CD4-positive, alpha-beta memory T cell (primary cell): Measurements from ENCODE around the gene DISP3. TPM values are rescaled to one million over a fixed set of nuclear protein-coding genes. Genes with fewer than 3 reads are reported as not detected.

Experiments used
- CTCF ChIA-PET: fragments of 350-600 bp; sonication (Branson Sonifier 250); formaldehyde crosslinking; loops from one replicate; lab custom pipeline; 2021; ENCODE audit warnings: inconsistent platforms; ENCODE audit not compliant: partially characterized antibody; lab: Charles Lee
- POLR2A ChIA-PET: fragments of 350-600 bp; sonication (Branson Sonifier 250); formaldehyde crosslinking; loops from one replicate; lab custom pipeline; 2021; ENCODE audit not compliant: partially characterized antibody; lab: Charles Lee
- DNase-seq, 5 donors: peaks; one replicate each; pipeline versions ENCODE4 v3.0.0 to v3.0.0-alpha.2; 2020 to 2022; ENCODE audit warnings: mixed read lengths in 1 of 5
- H3K27ac ChIP-seq: one replicate; pipeline ENCODE4 v1.7.0; 2013; ENCODE audit warnings: low read depth, low read length
- H3K27me3 ChIP-seq: 2 replicates; pipeline ENCODE4 v1.7.0; 2013; ENCODE audit warnings: mild to moderate bottlenecking, low read length, moderate library complexity; ENCODE audit not compliant: insufficient read depth
- H3K36me3 ChIP-seq: 2 replicates; pipeline ENCODE4 v1.7.0; 2013; ENCODE audit warnings: mild to moderate bottlenecking, low read length, moderate library complexity; ENCODE audit not compliant: insufficient read depth
- H3K4me1 ChIP-seq: 2 replicates; pipeline ENCODE4 v1.7.0; 2013; ENCODE audit warnings: mild to moderate bottlenecking, low read length, moderate library complexity; ENCODE audit not compliant: insufficient read depth
- H3K4me3 ChIP-seq, 2 donors: one replicate each; pipeline ENCODE4 v1.7.0; 2013; ENCODE audit warnings: low read length in 2 of 2, mild to moderate bottlenecking in 1 of 2
- H3K9me3 ChIP-seq, 2 donors: one replicate each; pipeline ENCODE4 v1.7.0; 2013; ENCODE audit warnings: low read length in 2 of 2, control low read depth in 1 of 2; ENCODE audit not compliant: control insufficient read depth in 1 of 2
- H3K27ac Mint-ChIP-seq, 7 donors: one replicate each; pipeline ENCODE4 v1.8.0; 2020 to 2021; ENCODE audit warnings: mixed read lengths in 7 of 7, mild to moderate bottlenecking in 6 of 7, inconsistent platforms in 3 of 7, moderate library complexity in 3 of 7
- H3K27me3 Mint-ChIP-seq, 2 donors: one replicate each; pipeline ENCODE4 v1.8.0; 2020 to 2021; ENCODE audit warnings: mixed read lengths in 2 of 2
- H3K36me3 Mint-ChIP-seq, 2 donors: one replicate each; pipeline ENCODE4 v1.8.0; 2020 to 2021; ENCODE audit warnings: mixed read lengths in 2 of 2, inconsistent platforms in 1 of 2, mild to moderate bottlenecking in 1 of 2
- H3K4me1 Mint-ChIP-seq, 4 donors: one replicate each; pipeline ENCODE4 v1.8.0; 2020 to 2021; ENCODE audit warnings: mixed read lengths in 4 of 4, mild to moderate bottlenecking in 1 of 4
- H3K4me3 Mint-ChIP-seq, 8 donors: one replicate each; pipeline ENCODE4 v1.8.0; 2020 to 2021; ENCODE audit warnings: mixed read lengths in 8 of 8, mild to moderate bottlenecking in 7 of 8, moderate library complexity in 6 of 8, inconsistent platforms in 3 of 8
- H3K9me3 Mint-ChIP-seq, 8 donors: one replicate each; pipeline ENCODE4 v1.8.0; 2020 to 2021; ENCODE audit warnings: mixed read lengths in 8 of 8, mild to moderate bottlenecking in 5 of 8, inconsistent platforms in 3 of 8, moderate library complexity in 1 of 8
- intact Hi-C: fragments of 100-400 bp; cut with micrococcal nuclease; formaldehyde crosslinking; loops from one replicate; pipeline ENCODE4 v1.15.1; 2023
- polyA plus RNA-seq, 2 donors: library from polyadenylated mRNA; unstranded; fragments of 300-500 nt; fragmentation: Illumina TruSeq; gene quantifications; one replicate each; pipeline ENCODE4 v1.2.3, GENCODE V29; 2021
- total RNA-seq, 2 experiments: library from RNA; stranded (reverse); gene quantifications; one replicate each; pipeline ENCODE4 v1.2.3, GENCODE V29; 2021

The DISP3 gene
- total RNA-seq (under 1 TPM; 0.11 to 0.61 TPM), polyA plus RNA-seq (under 1 TPM in 1 of 2 donors, not detected in 1; 0.42 TPM)

DNA sequence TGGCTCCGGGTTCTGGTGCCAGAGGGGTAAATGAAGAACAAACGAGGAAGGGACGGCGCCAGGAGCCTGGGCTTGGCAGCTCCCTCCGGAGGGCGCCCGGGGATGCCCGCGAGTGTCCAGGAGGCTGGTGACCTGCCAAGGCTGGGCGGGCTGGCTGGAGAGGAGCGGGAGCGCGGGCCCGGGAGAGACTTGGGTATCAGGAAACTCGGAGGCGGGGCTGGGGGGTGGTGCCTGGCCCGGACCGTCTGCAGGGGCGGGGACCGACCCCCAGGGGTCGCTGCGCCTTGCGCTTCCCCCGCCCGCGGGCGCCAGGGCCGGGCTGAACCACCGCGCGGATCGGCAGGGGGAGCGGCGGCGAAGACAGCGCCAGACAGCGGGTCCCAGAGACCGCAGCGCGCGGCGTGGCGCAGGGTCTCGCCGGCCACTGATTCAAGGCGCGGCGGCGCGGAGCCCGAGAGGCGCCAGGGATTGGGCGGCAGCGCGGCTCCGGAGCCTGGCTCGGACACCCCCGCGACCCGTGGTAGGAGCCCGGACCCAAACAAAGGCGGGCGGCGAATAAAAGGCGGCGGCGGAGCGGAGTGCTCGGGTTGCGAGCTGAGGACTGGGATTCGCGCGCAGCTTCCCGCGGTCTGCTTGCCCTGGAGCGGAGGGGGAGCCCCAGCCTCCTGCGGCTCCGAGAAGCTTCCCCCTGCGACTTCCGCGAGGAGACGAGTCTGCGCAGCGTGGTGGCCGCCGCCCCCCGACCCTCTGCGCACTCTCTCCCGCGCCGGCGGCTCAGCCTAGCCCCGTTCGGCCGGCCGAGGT, at the start of gene DISP3:
DISP3 (plus strand) TSS at position 585 of the 804 bp plus-strand sequence. CDS start 21,838 bp downstream, outside the sequence.
- Mint-ChIP-seq H3K27ac (no peak within 1 kb of the TSS), H3K4me3 (peak within 1 kb of the TSS; percentile 50 to 78 (median 58)), H3K36me3 (peaks cover 3 to 9% of the 10 kb centered on the region in 2 donors), H3K9me3 (peaks cover 0 to 5% (median under 1%) of the 10 kb centered on the region in 8 donors), H3K27me3 (peaks cover 36 to 37% of the 10 kb centered on the region in 2 donors), H3K4me1 (peaks cover 7 to 24% (median 10%) of the 10 kb centered on the region in 4 donors)
- Histone ChIP-seq H3K9me3 (no peaks in the 10 kb centered on the region), H3K4me1 (peaks cover 10% of the 10 kb centered on the region), H3K36me3 (no peaks in the 10 kb centered on the region), H3K27me3 (peaks cover 6% of the 10 kb centered on the region), H3K4me3 (peak within 1 kb of the TSS in 1 of 2 donors; percentile 52), H3K27ac (no peak within 1 kb of the TSS)
- DNase-seq = peak; percentile 57 to 63 (median 59)
- CTCF ChIA-PET = interaction anchor here (1.7 kb wide), 1 partner anchor 14 kb away, joined by 5 read pairs; no protein-coding TSS in a partner anchor
- POLR2A ChIA-PET = no interaction called here
- intact Hi-C loops = no loop called here

GRCh38 chr1:11429226-11429625, 49.7 kb upstream of the DISP3 start:
- Histone ChIP-seq H3K9me3 (no peaks in the 10 kb centered on the region), H3K4me3 (no peak overlapping the region), H3K36me3 (no peaks in the 10 kb centered on the region), H3K27me3 (no peaks in the 10 kb centered on the region), H3K27ac (no peak overlapping the region), H3K4me1 (no peaks in the 10 kb centered on the region)
- ChIA-PET CTCF (no interaction called here), POLR2A (no interaction called here)
- H3K27me3 Mint-ChIP-seq = peaks cover 0 to 4% of the 10 kb centered on the region in 2 donors
- H3K9me3 Mint-ChIP-seq = no peaks in the 10 kb centered on the region
- H3K4me1 Mint-ChIP-seq = peaks cover 0 to 6% (median 0%) of the 10 kb centered on the region in 4 donors
- no peak overlapping the region for H3K4me3 Mint-ChIP-seq
- H3K27ac Mint-ChIP-seq = no peak overlapping the region
- DNase-seq = no peak
- intact Hi-C loops = no loop called here
- H3K36me3 Mint-ChIP-seq = no peaks in the 10 kb centered on the region

GRCh38 chr1:11429935-11430334, 49.0 kb upstream of the DISP3 start:
- no peaks in the 10 kb centered on the region for H3K36me3 ChIP-seq
- H3K27ac ChIP-seq = no peak overlapping the region
- ChIA-PET POLR2A (no interaction called here), CTCF (no interaction called here)
- H3K27ac Mint-ChIP-seq = no peak overlapping the region
- peaks cover 0 to 6% (median 0%) of the 10 kb centered on the region in 4 donors for H3K4me1 Mint-ChIP-seq
- no peak overlapping the region for H3K4me3 ChIP-seq
- H3K4me1 ChIP-seq = no peaks in the 10 kb centered on the region
- H3K9me3 Mint-ChIP-seq = no peaks in the 10 kb centered on the region
- H3K27me3 Mint-ChIP-seq = peaks cover 0 to 4% of the 10 kb centered on the region in 2 donors
- intact Hi-C loops = no loop called here
- H3K27me3 ChIP-seq = no peaks in the 10 kb centered on the region
- H3K9me3 ChIP-seq = no peaks in the 10 kb centered on the region
- DNase-seq = no peak
- H3K4me3 Mint-ChIP-seq = no peak overlapping the region
- H3K36me3 Mint-ChIP-seq = no peaks in the 10 kb centered on the region

GRCh38 chr1:11431941-11432507, 46.9 kb upstream of the DISP3 start:
- Histone ChIP-seq H3K27ac (no peak overlapping the region), H3K36me3 (no peaks in the 10 kb centered on the region), H3K4me1 (peaks cover 7% of the 10 kb centered on the region), H3K4me3 (no peak overlapping the region), H3K27me3 (no peaks in the 10 kb centered on the region), H3K9me3 (no peaks in the 10 kb centered on the region)
- Mint-ChIP-seq H3K9me3 (no peaks in the 10 kb centered on the region), H3K27me3 (peaks cover 0 to 4% of the 10 kb centered on the region in 2 donors), H3K36me3 (no peaks in the 10 kb centered on the region), H3K27ac (no peak overlapping the region), H3K4me1 (peaks cover 4 to 10% (median 8%) of the 10 kb centered on the region in 4 donors), H3K4me3 (no peak overlapping the region)
- ChIA-PET CTCF (no interaction called here), POLR2A (no interaction called here)
- intact Hi-C loops = no loop called here
- DNase-seq = no peak

- H3K27ac Mint-ChIP-seq = peak overlapping the region in 1 of 7 donors; percentile 43
- H3K36me3 ChIP-seq = no peaks in the 10 kb centered on the region
- intact Hi-C loops = no loop called here
- no peaks in the 10 kb centered on the region for H3K9me3 Mint-ChIP-seq
- H3K27me3 Mint-ChIP-seq = peaks cover 2 to 4% of the 10 kb centered on the region in 2 donors
- POLR2A ChIA-PET = no interaction called here
- H3K4me1 Mint-ChIP-seq = peaks cover 4 to 9% (median 8%) of the 10 kb centered on the region in 4 donors
- H3K4me1 ChIP-seq = peaks cover 7% of the 10 kb centered on the region
- H3K4me3 Mint-ChIP-seq = no peak overlapping the region
- no peak for DNase-seq
- no peaks in the 10 kb centered on the region for H3K9me3 ChIP-seq
- H3K27me3 ChIP-seq = no peaks in the 10 kb centered on the region
- no peak overlapping the region for H3K4me3 ChIP-seq
- CTCF ChIA-PET = no interaction called here
- no peak overlapping the region for H3K27ac ChIP-seq
- H3K36me3 Mint-ChIP-seq = no peaks in the 10 kb centered on the region
Observed at GRCh38 chr1:11432526-11432925, 46.4 kb upstream of the DISP3 start.

DNA sequence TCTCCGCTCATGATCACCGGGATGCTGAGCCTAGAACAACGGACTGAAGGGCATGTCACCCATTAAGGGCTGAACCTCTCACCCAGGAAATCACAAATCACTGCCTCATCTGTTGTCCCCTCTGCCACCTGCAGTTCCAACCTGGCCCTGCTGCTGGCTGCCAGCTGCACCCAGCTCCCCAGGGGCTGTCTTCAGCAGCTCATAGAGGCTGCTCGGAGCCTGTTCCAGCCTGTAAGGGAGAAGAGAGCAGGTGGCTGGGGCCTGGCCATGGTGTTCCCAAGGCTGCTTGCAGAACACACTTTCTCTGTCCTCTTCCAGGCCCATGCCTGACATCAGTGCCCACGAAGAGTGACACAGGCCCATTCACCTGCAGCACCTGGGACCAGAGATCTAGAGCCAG, 44.5 kb upstream of the DISP3 start:
- no peak overlapping the region for H3K27ac Mint-ChIP-seq
- Histone ChIP-seq H3K27ac (no peak overlapping the region), H3K4me3 (no peak overlapping the region), H3K36me3 (no peaks in the 10 kb centered on the region), H3K9me3 (no peaks in the 10 kb centered on the region), H3K4me1 (peaks cover 7% of the 10 kb centered on the region), H3K27me3 (no peaks in the 10 kb centered on the region)
- no peaks in the 10 kb centered on the region for H3K36me3 Mint-ChIP-seq
- ChIA-PET CTCF (no interaction called here), POLR2A (no interaction called here)
- H3K9me3 Mint-ChIP-seq = no peaks in the 10 kb centered on the region
- intact Hi-C loops = no loop called here
- peaks cover 4 to 9% (median 6%) of the 10 kb centered on the region in 4 donors for H3K4me1 Mint-ChIP-seq
- no peak for DNase-seq
- H3K27me3 Mint-ChIP-seq = peaks cover 3 to 4% of the 10 kb centered on the region in 2 donors
- H3K4me3 Mint-ChIP-seq = no peak overlapping the region

- Histone ChIP-seq H3K27me3 (no peaks in the 10 kb centered on the region), H3K4me3 (no peak overlapping the region), H3K36me3 (no peaks in the 10 kb centered on the region), H3K4me1 (peaks cover 7% of the 10 kb centered on the region), H3K9me3 (no peaks in the 10 kb centered on the region), H3K27ac (no peak overlapping the region)
- peaks cover 4 to 9% (median 6%) of the 10 kb centered on the region in 4 donors for H3K4me1 Mint-ChIP-seq
- H3K27me3 Mint-ChIP-seq = peaks cover 3 to 4% of the 10 kb centered on the region in 2 donors
- H3K4me3 Mint-ChIP-seq = no peak overlapping the region
- DNase-seq = no peak
- no peaks in the 10 kb centered on the region for H3K36me3 Mint-ChIP-seq
- H3K27ac Mint-ChIP-seq = no peak overlapping the region
- intact Hi-C loops = no loop called here
- POLR2A ChIA-PET = no interaction called here
- CTCF ChIA-PET = no interaction called here
- no peaks in the 10 kb centered on the region for H3K9me3 Mint-ChIP-seq
Observed at GRCh38 chr1:11434926-11435325, 44.0 kb upstream of the DISP3 start.
